Smooth muscle cell (in vitro differentiated cells): Measurements from ENCODE around the gene SPRY2. TPM values are rescaled to one million over a fixed set of nuclear protein-coding genes. Genes with fewer than 3 reads are reported as not detected.
"Not testable (repeated sequence)": the region's sequence is repeated elsewhere in the genome, so short reads cannot be mapped to it uniquely, and the experiment has no call there.

Source experiments
- DNase-seq: peaks from one replicate; lab custom pipeline; 2025; ENCODE audit not compliant: unreplicated experiment; lab: John Stamatoyannopoulos, UW
- H2AFZ ChIP-seq: fragments of 200-600 bp; sonication (generic); 2 replicates; pipeline ENCODE4 v1.6.0; 2016; ENCODE audit warnings: antibody characterized with exemption, low read depth, mild to moderate bottlenecking
- H3F3A ChIP-seq: fragments of 200-600 bp; sonication (generic); 2 replicates; pipeline ENCODE4 v1.6.0; 2017; ENCODE audit warnings: antibody characterized with exemption, low read depth
- H3K27ac ChIP-seq: fragments of 200-600 bp; sonication (generic); 2 replicates; pipeline ENCODE4 v1.5.1; 2016; ENCODE audit warnings: low read depth, mild to moderate bottlenecking
- H3K27me3 ChIP-seq: fragments of 200-600 bp; sonication (generic); 2 replicates; pipeline ENCODE4 v1.6.1; 2016; ENCODE audit warnings: low read depth, mild to moderate bottlenecking
- H3K36me3 ChIP-seq: fragments of 200-600 bp; sonication (generic); 2 replicates; pipeline ENCODE4 v1.5.1; 2016; ENCODE audit warnings: low read depth
- H3K4me1 ChIP-seq: fragments of 200-600 bp; sonication (generic); 2 replicates; pipeline ENCODE4 v1.5.1; 2016; ENCODE audit warnings: low read depth
- H3K4me2 ChIP-seq: fragments of 200-600 bp; sonication (generic); 2 replicates; pipeline ENCODE4 v1.6.0; 2016; ENCODE audit warnings: mild to moderate bottlenecking
- H3K4me3 ChIP-seq: fragments of 200-600 bp; sonication (generic); 2 replicates; pipeline ENCODE4 v1.5.1; 2016; ENCODE audit warnings: mild to moderate bottlenecking
- H3K79me2 ChIP-seq: fragments of 200-600 bp; sonication (generic); 2 replicates; pipeline ENCODE4 v1.6.0; 2016; ENCODE audit warnings: low read depth, mild to moderate bottlenecking
- H3K9ac ChIP-seq: fragments of 200-600 bp; sonication (generic); 2 replicates; pipeline ENCODE4 v1.6.0; 2016; ENCODE audit warnings: low read depth
- H3K9me3 ChIP-seq: fragments of 200-600 bp; sonication (generic); replicated peaks from 2 replicates; pipeline ENCODE4 v1.5.1; 2016; ENCODE audit warnings: low read depth
- H4K20me1 ChIP-seq: fragments of 200-600 bp; sonication (generic); 2 replicates; pipeline ENCODE4 v1.6.0; 2016; ENCODE audit warnings: low read depth
- CTCF ChIP-seq: fragments of 200-600 bp; sonication (generic); IDR thresholded peaks from 2 replicates; pipeline ENCODE4 v1.5.1; 2017; ENCODE audit warnings: borderline replicate concordance, mild to moderate bottlenecking, antibody characterized with exemption; ENCODE audit not compliant: insufficient read depth, poor library complexity, severe bottlenecking
- WGBS: methylation state at CpG from one replicate; pipeline ENCODE4 v1.1.7; 2016; ENCODE audit warnings: low lambda C conversion rate; 5-methylcytosine and 5-hydroxymethylcytosine counted together
- polyA plus RNA-seq: library from polyadenylated mRNA; unstranded; fragments of >200 nt; fragmentation: Nextera tagmentation; extraction: Ambion mirVana; gene quantifications from 2 replicates; pipeline ENCODE4 v1.2.1, GENCODE V29; 2016
- total RNA-seq: library from RNA; depleted of rRNA; stranded (reverse); fragments of >200 nt; gene quantifications from 2 replicates; pipeline ENCODE4 v1.2.3, GENCODE V29; 2014

Gene SPRY2
- total and polyA plus RNA-seq, 2 experiments from 2014 or later = 92.6 to 154 TPM

GRCh38 chr13:80359414-80359777 lies 18.5 kb upstream of the SPRY2 start:
- H3K79me2 ChIP-seq = no peaks in the 10 kb centered on the region
- H3F3A ChIP-seq = no peaks in the 10 kb centered on the region
- peaks cover 23% of the 10 kb centered on the region for H3K4me1 ChIP-seq
- H4K20me1 ChIP-seq = no peaks in the 10 kb centered on the region
- H3K27ac ChIP-seq = no peak overlapping the region
- no peaks in the 10 kb centered on the region for H3K36me3 ChIP-seq
- peak overlapping the region; percentile 59 for H2AFZ ChIP-seq
- no peak for TF ChIP-seq CTCF
- no peaks in the 10 kb centered on the region for H3K27me3 ChIP-seq
- no peak for DNase-seq
- H3K4me2 ChIP-seq = no peak overlapping the region
- H3K4me3 ChIP-seq = no peak overlapping the region
- 31% methylated on average over 4 of the region's 4 CpGs for WGBS
- no peaks in the 10 kb centered on the region for H3K9me3 ChIP-seq
- no peak overlapping the region for H3K9ac ChIP-seq

GRCh38 chr13:80355496-80356094 lies 14.7 kb upstream of the SPRY2 start:
- not testable (repeated sequence) for H3K4me2 ChIP-seq, H3K9ac ChIP-seq, H3K4me3 ChIP-seq, DNase-seq, H3K9me3 ChIP-seq, H3K79me2 ChIP-seq, H2AFZ ChIP-seq, H3K4me1 ChIP-seq, H3K27ac ChIP-seq, H3F3A ChIP-seq, H4K20me1 ChIP-seq, H3K36me3 ChIP-seq, H3K27me3 ChIP-seq
- WGBS = 96% methylated on average over 32 of the region's 32 CpGs

GRCh38 chr13:80348750-80349149 lies 7.8 kb upstream of the SPRY2 start:
- Histone ChIP-seq H4K20me1 (no peaks in the 10 kb centered on the region), H2AFZ (no peak overlapping the region), H3K9me3 (no peaks in the 10 kb centered on the region), H3K79me2 (no peaks in the 10 kb centered on the region), H3F3A (no peaks in the 10 kb centered on the region), H3K9ac (no peak overlapping the region), H3K27ac (no peak overlapping the region), H3K4me1 (no peaks in the 10 kb centered on the region), H3K27me3 (no peaks in the 10 kb centered on the region), H3K4me2 (no peak overlapping the region), H3K4me3 (no peak overlapping the region), H3K36me3 (no peaks in the 10 kb centered on the region)
- WGBS = 71% methylated on average over 6 of the region's 6 CpGs
- DNase-seq = no peak
- no peak for TF ChIP-seq CTCF

GRCh38 chr13:80348314-80348713 lies 7.4 kb upstream of the SPRY2 start:
- Histone ChIP-seq H3K4me3 (no peak overlapping the region), H3K4me1 (peaks cover 2% of the 10 kb centered on the region), H3K4me2 (no peak overlapping the region), H3K36me3 (no peaks in the 10 kb centered on the region), H3K79me2 (no peaks in the 10 kb centered on the region), H2AFZ (no peak overlapping the region), H3K9me3 (no peaks in the 10 kb centered on the region), H3K27ac (no peak overlapping the region), H3K27me3 (no peaks in the 10 kb centered on the region), H3F3A (no peaks in the 10 kb centered on the region), H3K9ac (no peak overlapping the region), H4K20me1 (no peaks in the 10 kb centered on the region)
- DNase-seq = no peak
- TF ChIP-seq CTCF = no peak
